ENCODE measurements around the gene APP.

The APP gene

GRCh38 chr21:26170471-26171257 is at the start of gene APP:
Gene APP (minus strand): TSS chr21:26170770. CDS start chr21:26170620, 150 bp downstream.
- Histone ChIP-seq H3F3A (ENCODE audit: control insufficient read depth, insufficient read depth) (no peaks in the 10 kb centered on the region), H3K4me3 (ENCODE audit: low read length) (no peak within 1 kb of the TSS), H3K4me1 (ENCODE audit: control insufficient read depth, low read length) (no peaks in the 10 kb centered on the region), H3K9me3 (ENCODE audit: control insufficient read depth, insufficient read depth, low read length) (peaks cover 4% of the 10 kb centered on the region; the same call in 1 of the 2 replicates), H3K27me3 (ENCODE audit: control insufficient read depth, low read length) (no peaks in the 10 kb centered on the region), H3K4me2 (ENCODE audit: low read length) (no peak within 1 kb of the TSS), H3K79me2 (ENCODE audit: control insufficient read depth, low read length) (no peaks in the 10 kb centered on the region), H3K36me3 (ENCODE audit: control insufficient read depth, low read length) (no peaks in the 10 kb centered on the region), H3K27ac (ENCODE audit: low read depth, low read length) (no peak within 1 kb of the TSS), H3K9me2 (replicated peaks; ENCODE audit: control insufficient read depth, low read length) (no peaks in the 10 kb centered on the region), H4K20me1 (ENCODE audit: control insufficient read depth, insufficient read depth, low read depth, low read length) (no peaks in the 10 kb centered on the region)
- TF ChIP-seq CTCF (IDR thresholded peaks at IDR 0.05; ENCODE audit: low read depth, low read length, poor library complexity, severe bottlenecking): peak; percentile 40
- TF ChIP-seq EZH2phosphoT487 (IDR thresholded peaks at IDR 0.05; ENCODE audit: borderline replicate concordance, low read length): no peak

GRCh38 chr21:26212220-26212619 is 41.6 kb upstream of the APP start:
- H3K27me3 ChIP-seq (ENCODE audit: control insufficient read depth, low read length): no peaks in the 10 kb centered on the region

GRCh38 chr21:26210614-26211013 is 40.0 kb upstream of the APP start:
- no peak overlapping the region for H3K4me3 ChIP-seq (ENCODE audit: low read length)
- no peak for TF ChIP-seq EZH2phosphoT487 (IDR thresholded peaks at IDR 0.05; ENCODE audit: borderline replicate concordance, low read length)
- no peak for TF ChIP-seq CTCF (IDR thresholded peaks at IDR 0.05; ENCODE audit: low read depth, low read length, poor library complexity, severe bottlenecking)
- H3F3A ChIP-seq (ENCODE audit: control insufficient read depth, insufficient read depth): no peaks in the 10 kb centered on the region
- H3K36me3 ChIP-seq (ENCODE audit: control insufficient read depth, low read length): no peaks in the 10 kb centered on the region
- H3K79me2 ChIP-seq (ENCODE audit: control insufficient read depth, low read length): no peaks in the 10 kb centered on the region
- H3K4me2 ChIP-seq (ENCODE audit: low read length): no peak overlapping the region
- H3K9me2 ChIP-seq (replicated peaks; ENCODE audit: control insufficient read depth, low read length): no peaks in the 10 kb centered on the region
- H3K4me1 ChIP-seq (ENCODE audit: control insufficient read depth, low read length): no peaks in the 10 kb centered on the region
- H4K20me1 ChIP-seq (ENCODE audit: control insufficient read depth, insufficient read depth, low read depth, low read length): no peaks in the 10 kb centered on the region
- no peaks in the 10 kb centered on the region for H3K9me3 ChIP-seq (ENCODE audit: control insufficient read depth, insufficient read depth, low read length)
- no peaks in the 10 kb centered on the region for H3K27me3 ChIP-seq (ENCODE audit: control insufficient read depth, low read length)
- H3K27ac ChIP-seq (ENCODE audit: low read depth, low read length): no peak overlapping the region

More at GRCh38 chr21:26212220-26212619, 41.6 kb upstream of the APP start:
- Histone ChIP-seq H3K4me3 (ENCODE audit: low read length) (no peak overlapping the region), H3F3A (ENCODE audit: control insufficient read depth, insufficient read depth) (no peaks in the 10 kb centered on the region), H3K4me2 (ENCODE audit: low read length) (no peak overlapping the region), H3K27ac (ENCODE audit: low read depth, low read length) (no peak overlapping the region), H3K9me3 (ENCODE audit: control insufficient read depth, insufficient read depth, low read length) (no peaks in the 10 kb centered on the region), H3K79me2 (ENCODE audit: control insufficient read depth, low read length) (no peaks in the 10 kb centered on the region), H3K4me1 (ENCODE audit: control insufficient read depth, low read length) (no peaks in the 10 kb centered on the region), H3K36me3 (ENCODE audit: control insufficient read depth, low read length) (no peaks in the 10 kb centered on the region), H3K9me2 (replicated peaks; ENCODE audit: control insufficient read depth, low read length) (no peaks in the 10 kb centered on the region), H4K20me1 (ENCODE audit: control insufficient read depth, insufficient read depth, low read depth, low read length) (no peaks in the 10 kb centered on the region)
- no peak for TF ChIP-seq EZH2phosphoT487 (IDR thresholded peaks at IDR 0.05; ENCODE audit: borderline replicate concordance, low read length)
- no peak for TF ChIP-seq CTCF (IDR thresholded peaks at IDR 0.05; ENCODE audit: low read depth, low read length, poor library complexity, severe bottlenecking)

Measured in DOHH2 (cell line).